CD4-positive, alpha-beta T cell (primary cell): Measurements from ENCODE around the gene SLC25A33. TPM values are rescaled to one million over a fixed set of nuclear protein-coding genes. Genes with fewer than 3 reads are reported as not detected.

Experiments
- ATAC-seq: fragments of 200-7000 bp; cut with Tn5 transposase; one replicate; pipeline ENCODE4 v1.10.0; 2022; ENCODE audit warnings: mild to moderate bottlenecking; ENCODE audit not compliant: poor library complexity
- CTCF ChIA-PET: fragments of 350-600 bp; sonication (Branson Sonifier 250); formaldehyde crosslinking; loops from one replicate; lab custom pipeline; 2021; ENCODE audit warnings: antibody characterized with exemption, inconsistent platforms; lab: Charles Lee
- POLR2A ChIA-PET: fragments of 350-600 bp; sonication (Branson Sonifier 250); formaldehyde crosslinking; loops from one replicate; lab custom pipeline; 2021; ENCODE audit warnings: antibody characterized with exemption, inconsistent platforms; lab: Charles Lee
- DNase-seq, 14 experiments: peaks; one replicate each; pipeline ENCODE4 v3.0.0-alpha.2; 2013 to 2020; ENCODE audit warnings: mixed read lengths in 2 of 14
- H3K27ac ChIP-seq, 2 donors: one replicate each; pipeline versions ENCODE4 v1.5.1 to v1.7.0; 2013; ENCODE audit warnings: low read length in 2 of 2, low read depth in 1 of 2, mild to moderate bottlenecking in 1 of 2
- H3K27me3 ChIP-seq, 2 experiments: 1 replicate in 1 of 2; 2 replicates in 1 of 2; pipeline versions ENCODE4 v1.6.1 to v1.7.0; 2013; ENCODE audit warnings: low read length in 2 of 2, control low read depth in 1 of 2, mild to moderate bottlenecking in 1 of 2, moderate library complexity in 1 of 2; ENCODE audit not compliant: insufficient read depth in 2 of 2, control insufficient read depth in 1 of 2
- H3K36me3 ChIP-seq: one replicate; pipeline ENCODE4 v1.6.1; 2013; ENCODE audit warnings: low read length, control low read depth; ENCODE audit not compliant: insufficient read depth
- H3K4me1 ChIP-seq: one replicate; pipeline ENCODE4 v1.6.1; 2013; ENCODE audit warnings: low read length, control low read depth; ENCODE audit not compliant: insufficient read depth
- H3K4me3 ChIP-seq: one replicate; pipeline ENCODE4 v1.5.1; 2013; ENCODE audit warnings: mild to moderate bottlenecking, low read length, moderate library complexity
- H3K9me3 ChIP-seq, 2 experiments: 1 replicate in 1 of 2; 2 replicates in 1 of 2; pipeline versions ENCODE4 v1.6.1 to v1.7.0; 2013; ENCODE audit warnings: low read length in 2 of 2, mild to moderate bottlenecking in 2 of 2, control low read depth in 1 of 2, moderate library complexity in 1 of 2; ENCODE audit not compliant: control insufficient read depth in 1 of 2, insufficient read depth in 1 of 2
- H3K27ac Mint-ChIP-seq: one replicate; pipeline ENCODE4 v1.8.0; 2020; ENCODE audit warnings: mixed read lengths
- H3K27me3 Mint-ChIP-seq: one replicate; pipeline ENCODE4 v1.8.0; 2021; ENCODE audit warnings: mixed read lengths
- H3K36me3 Mint-ChIP-seq: one replicate; pipeline ENCODE4 v1.8.0; 2021; ENCODE audit warnings: low read depth, mixed read lengths
- H3K4me1 Mint-ChIP-seq: one replicate; pipeline ENCODE4 v1.8.0; 2021; ENCODE audit warnings: low read depth, mixed read lengths
- H3K4me3 Mint-ChIP-seq: one replicate; pipeline ENCODE4 v1.8.0; 2020; ENCODE audit warnings: mild to moderate bottlenecking, mixed read lengths
- H3K9me3 Mint-ChIP-seq: one replicate; pipeline ENCODE4 v1.8.0; 2020; ENCODE audit warnings: mixed read lengths
- CTCF ChIP-seq: fragments of 200-600 bp; IDR thresholded peaks from one replicate; pipeline ENCODE4 v1.8.0; 2022; ENCODE audit warnings: antibody characterized with exemption, mild to moderate bottlenecking
- intact Hi-C, 2 experiments: fragments of 100-400 bp; cut with DNase I in 1 of 2; cut with micrococcal nuclease in 1 of 2; formaldehyde crosslinking; loops; one replicate each; pipeline versions ENCODE4 v1.15.1 to v1.9.0; 2023 to 2025; cut with DNase I, micrococcal nuclease
- total RNA-seq, 174 experiments: library from RNA in 2 of 174; stranded (reverse) in 2 of 174; gene quantifications; one replicate each; pipeline ENCODE4 v1.2.3 and lab custom pipeline; 2021 to 2026

The SLC25A33 gene
- total RNA-seq, 2 experiments from 2014 or later: 5.9 to 6.6 TPM

GRCh38 chr1:9606948-9607347 is 67.7 kb downstream of the SLC25A33 start:
- ATAC-seq: no peak
- no peak for DNase-seq
- no peaks in the 10 kb centered on the region for H3K27me3 Mint-ChIP-seq
- peaks cover 8% of the 10 kb centered on the region for H3K36me3 ChIP-seq
- TF ChIP-seq CTCF: no peak
- no peaks in the 10 kb centered on the region for H3K9me3 Mint-ChIP-seq
- H3K4me1 ChIP-seq: no peaks in the 10 kb centered on the region
- POLR2A ChIA-PET: no interaction called here
- no peaks in the 10 kb centered on the region for H3K27me3 ChIP-seq
- CTCF ChIA-PET: no interaction called here
- no peaks in the 10 kb centered on the region for H3K4me1 Mint-ChIP-seq
- no peaks in the 10 kb centered on the region for H3K9me3 ChIP-seq
- no peak overlapping the region for H3K4me3 Mint-ChIP-seq
- H3K27ac ChIP-seq: no peak overlapping the region
- no peak overlapping the region for H3K4me3 ChIP-seq
- H3K36me3 Mint-ChIP-seq: peaks cover 10% of the 10 kb centered on the region
- H3K27ac Mint-ChIP-seq: no peak overlapping the region
- intact Hi-C loops: no loop called here

- Histone ChIP-seq H3K4me3 (no peak overlapping the region), H3K27me3 (no peaks in the 10 kb centered on the region), H3K4me1 (no peaks in the 10 kb centered on the region), H3K9me3 (no peaks in the 10 kb centered on the region), H3K27ac (no peak overlapping the region), H3K36me3 (peaks cover 7% of the 10 kb centered on the region)
- no peak for DNase-seq
- no peak for TF ChIP-seq CTCF
- no peak overlapping the region for H3K27ac Mint-ChIP-seq
- H3K4me1 Mint-ChIP-seq: no peaks in the 10 kb centered on the region
- H3K9me3 Mint-ChIP-seq: no peaks in the 10 kb centered on the region
- intact Hi-C loops: no loop called here
- H3K36me3 Mint-ChIP-seq: peaks cover 10% of the 10 kb centered on the region
- no peaks in the 10 kb centered on the region for H3K27me3 Mint-ChIP-seq
- no peak overlapping the region for H3K4me3 Mint-ChIP-seq
- ChIA-PET CTCF (no interaction called here), POLR2A (no interaction called here)
- no peak for ATAC-seq
These were observed 68.1 kb downstream of the SLC25A33 start for GRCh38 chr1:9607352-9607751.

GRCh38 chr1:9609998-9610397 is 70.7 kb downstream of the SLC25A33 start:
- intact Hi-C loops: no loop called here

More at GRCh38 chr1:9609998-9610397, 70.7 kb downstream of the SLC25A33 start:
- POLR2A ChIA-PET: no interaction called here
- DNase-seq (no peak), ATAC-seq (no peak)
- Histone ChIP-seq H3K27me3 (no peaks in the 10 kb centered on the region), H3K27ac (no peak overlapping the region), H3K36me3 (peaks cover 7% of the 10 kb centered on the region), H3K4me3 (no peak overlapping the region), H3K9me3 (no peaks in the 10 kb centered on the region), H3K4me1 (no peaks in the 10 kb centered on the region)
- peaks cover 4% of the 10 kb centered on the region for H3K36me3 Mint-ChIP-seq
- CTCF ChIA-PET: no interaction called here
- no peaks in the 10 kb centered on the region for H3K27me3 Mint-ChIP-seq
- no peak overlapping the region for H3K27ac Mint-ChIP-seq
- H3K4me3 Mint-ChIP-seq: no peak overlapping the region
- no peaks in the 10 kb centered on the region for H3K9me3 Mint-ChIP-seq
- no peaks in the 10 kb centered on the region for H3K4me1 Mint-ChIP-seq
- no peak for TF ChIP-seq CTCF
